HG02798 (cell line): ENCODE data around the gene BTNL8.
"Not testable (repeated sequence)": the region's sequence is repeated elsewhere in the genome, so short reads cannot be mapped to it uniquely, and the experiment has no call there.

Experiments used
- ATAC-seq: cut with Tn5 transposase; IDR thresholded peaks from one replicate; pipeline ENCODE4 v1.9.1; 2021; ENCODE audit warnings: mild to moderate bottlenecking; ENCODE audit not compliant: unreplicated experiment, poor library complexity

The BTNL8 gene

DNA sequence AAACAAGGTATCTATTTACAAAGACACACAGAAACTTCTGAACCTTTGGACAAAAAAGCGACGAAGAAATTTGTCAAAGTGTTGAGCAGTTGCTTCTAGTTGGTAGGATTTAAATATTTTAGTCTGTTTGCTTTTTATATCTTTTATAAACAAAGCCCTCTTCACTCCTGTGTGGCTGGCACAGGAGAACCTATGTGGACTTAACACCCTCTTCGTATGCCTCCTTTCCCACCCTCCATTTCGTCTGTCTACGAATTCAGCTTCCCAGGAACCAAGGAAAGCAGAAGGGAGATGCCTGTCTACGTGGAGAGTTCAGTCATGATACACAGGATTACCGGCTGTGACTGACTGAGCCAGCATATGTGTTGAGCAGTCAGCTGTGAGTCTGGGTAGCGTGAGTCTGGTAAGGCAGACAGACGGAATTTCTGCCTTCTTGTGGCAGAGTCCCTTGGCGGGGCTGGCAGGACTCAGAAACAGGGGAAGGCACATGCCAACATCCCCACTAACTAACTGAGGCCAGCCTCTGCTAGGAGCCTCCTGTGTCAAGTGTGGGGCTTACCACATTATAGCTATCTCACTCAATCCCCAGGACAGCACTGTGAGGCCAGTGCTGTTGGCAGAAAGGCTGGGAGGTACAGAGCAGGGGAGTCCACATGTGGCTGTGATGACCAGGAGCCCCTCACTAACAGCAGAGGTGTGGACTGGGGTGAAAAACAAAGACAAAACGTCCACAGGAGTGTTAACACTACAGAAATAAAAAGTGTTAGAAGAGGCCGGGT is 24.0 kb upstream of the BTNL8 start:
- ATAC-seq = no peak

- no peak for ATAC-seq
These were observed 23.0 kb upstream of the BTNL8 start for GRCh38 chr5:180875860-180876426.

- ATAC-seq = not testable (repeated sequence)
These were observed 13.0 kb upstream of the BTNL8 start for GRCh38 chr5:180885845-180886529.

DNA sequence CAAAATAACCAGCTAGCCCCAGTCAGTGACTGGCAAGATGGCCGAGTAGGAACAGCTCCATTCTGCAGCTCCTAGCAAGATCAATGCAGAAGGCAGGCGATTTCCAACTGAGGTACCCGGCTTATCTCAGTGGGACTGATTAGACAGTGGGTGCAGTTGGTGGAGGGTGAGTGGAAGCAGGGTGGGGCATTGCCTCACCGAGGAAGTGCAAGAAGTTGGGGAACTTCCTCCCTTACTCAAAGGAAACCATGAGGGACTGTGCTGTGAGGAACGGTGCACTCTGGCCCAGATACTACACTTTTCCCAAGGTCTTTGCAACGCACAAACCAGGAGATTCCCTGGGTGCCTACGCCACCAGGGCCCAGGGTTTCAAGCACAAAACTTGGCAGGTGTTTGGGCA is 9.6 kb upstream of the BTNL8 start:
- no peak for ATAC-seq

DNA sequence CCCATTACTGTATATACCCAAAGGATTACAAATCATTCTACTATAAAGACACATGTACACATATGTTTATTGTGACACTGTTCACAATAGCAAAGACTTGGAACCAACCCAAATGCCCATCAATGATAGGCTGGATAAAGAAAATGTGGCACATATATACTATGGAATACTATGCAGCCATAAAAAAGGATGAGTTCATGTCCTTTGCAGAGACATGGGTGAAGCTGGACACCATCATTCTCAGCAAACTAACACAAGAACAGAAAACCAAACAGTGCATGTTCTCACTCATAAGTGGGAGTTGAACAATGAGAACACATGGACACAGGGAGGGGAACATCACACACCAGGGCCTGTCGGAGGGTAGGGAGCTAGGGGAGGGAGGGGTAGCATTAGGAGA is 3.6 kb upstream of the BTNL8 start:
- ATAC-seq = not testable (repeated sequence)

DNA sequence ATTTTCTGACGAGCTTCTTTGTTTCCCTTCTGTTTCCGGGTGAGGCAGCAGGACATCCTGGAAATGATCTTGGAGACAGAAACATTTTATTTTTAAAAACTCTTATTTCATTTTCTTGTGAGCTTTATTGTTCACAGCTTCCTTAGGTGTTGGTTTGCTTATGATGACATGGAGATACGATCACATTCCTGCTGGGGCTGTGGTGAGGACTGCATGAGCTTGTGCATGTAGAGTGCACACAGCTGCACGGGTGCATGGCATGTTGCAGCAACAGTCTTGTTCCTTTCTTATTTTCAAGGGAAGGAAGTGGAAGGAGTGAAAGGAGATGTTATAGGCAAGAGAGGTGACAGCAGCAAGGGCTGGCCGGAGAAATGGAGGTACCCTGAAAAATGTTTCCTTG is 1.2 kb downstream of the BTNL8 start:
- no peak for ATAC-seq

DNA sequence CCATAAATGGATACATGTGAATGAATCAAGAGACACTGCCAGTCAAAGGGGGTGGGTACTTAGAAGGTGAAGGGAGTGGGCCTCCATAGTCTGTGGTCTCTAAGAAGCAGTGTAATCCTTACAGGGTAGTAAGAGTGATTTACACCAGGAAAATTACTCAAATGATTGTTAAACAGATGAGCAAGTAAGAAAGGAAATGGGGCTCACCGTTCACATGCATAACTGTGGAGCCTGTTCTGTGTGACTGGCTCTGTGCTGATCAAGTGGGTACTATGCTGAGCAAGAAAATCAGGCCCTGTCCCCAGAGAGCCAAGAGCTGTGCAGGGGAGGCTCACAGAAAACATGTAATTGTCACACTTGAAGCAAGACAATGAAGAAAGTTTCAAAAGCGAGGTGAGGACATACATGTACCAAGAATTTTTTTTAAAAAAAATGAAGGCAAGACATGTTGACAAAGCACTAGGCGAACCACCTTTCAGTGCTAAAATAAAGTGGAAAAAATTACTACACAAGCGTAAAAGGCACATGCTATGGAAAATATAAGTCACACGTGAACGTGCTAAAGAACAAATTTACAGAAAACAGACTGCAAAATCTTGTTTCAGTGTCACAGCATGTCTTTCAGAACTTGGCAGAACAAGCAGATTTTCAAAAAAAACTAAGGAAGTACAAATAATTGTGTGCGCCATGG is 2.5 kb downstream of the BTNL8 start:
- ATAC-seq = no peak

DNA sequence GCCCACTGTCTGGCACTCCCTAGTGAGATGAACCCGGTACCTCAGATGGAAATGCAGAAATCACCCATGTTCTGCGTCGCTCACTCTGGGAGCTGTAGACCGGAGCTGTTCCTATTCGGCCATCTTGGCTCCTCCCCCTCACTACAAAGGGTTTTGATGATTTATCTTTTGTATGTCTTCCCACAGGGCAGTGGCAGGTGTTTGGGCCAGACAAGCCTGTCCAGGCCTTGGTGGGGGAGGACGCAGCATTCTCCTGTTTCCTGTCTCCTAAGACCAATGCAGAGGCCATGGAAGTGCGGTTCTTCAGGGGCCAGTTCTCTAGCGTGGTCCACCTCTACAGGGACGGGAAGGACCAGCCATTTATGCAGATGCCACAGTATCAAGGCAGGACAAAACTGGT is 9.4 kb downstream of the BTNL8 start:
- ATAC-seq = no peak

GRCh38 chr5:180908998-180909731 is 10.2 kb downstream of the BTNL8 start:
- no peak for ATAC-seq

DNA sequence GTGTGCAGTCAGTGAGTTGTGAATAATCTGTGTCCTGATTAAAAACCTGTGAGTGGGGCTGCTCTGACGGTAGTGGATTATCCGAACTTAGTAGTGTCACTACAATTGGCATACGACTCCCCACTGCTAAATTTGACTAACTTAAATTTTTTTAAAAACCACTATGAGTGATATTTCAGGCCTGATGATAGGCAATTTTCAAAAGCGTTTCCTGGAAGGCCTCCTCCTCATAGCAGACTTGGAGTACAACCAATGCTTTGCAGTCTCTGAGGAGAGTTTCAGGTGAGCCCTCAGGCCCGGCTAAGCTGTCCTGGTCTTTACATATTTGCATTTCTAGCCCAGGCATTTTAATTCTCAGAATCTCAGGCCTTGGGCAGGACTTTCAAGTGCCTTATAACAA is 10.8 kb downstream of the BTNL8 start:
- ATAC-seq = no peak

DNA sequence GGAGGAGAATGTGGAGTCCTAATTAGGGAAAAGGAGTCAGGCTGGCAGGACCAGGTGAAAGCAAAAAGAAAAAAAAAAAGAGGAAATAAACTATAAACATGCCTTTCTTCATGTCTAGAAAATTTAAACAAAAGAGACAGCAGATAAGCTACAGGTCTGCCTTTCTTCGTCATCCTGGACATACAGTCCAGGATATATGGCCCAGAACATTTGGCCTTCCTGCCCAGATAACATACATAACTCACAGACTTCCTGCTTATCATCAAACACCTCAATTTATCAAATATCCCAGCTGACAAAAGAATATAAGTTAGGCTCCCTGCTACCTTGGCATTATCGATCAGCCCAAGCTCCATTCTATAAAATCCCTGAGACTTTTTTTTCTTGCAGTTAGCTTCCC is 11.2 kb downstream of the BTNL8 start:
- no peak for ATAC-seq

- no peak for ATAC-seq
These were observed 11.8 kb downstream of the BTNL8 start for GRCh38 chr5:180910735-180911134.

- no peak for ATAC-seq
These were observed 15.7 kb downstream of the BTNL8 start for GRCh38 chr5:180914646-180915045.

DNA sequence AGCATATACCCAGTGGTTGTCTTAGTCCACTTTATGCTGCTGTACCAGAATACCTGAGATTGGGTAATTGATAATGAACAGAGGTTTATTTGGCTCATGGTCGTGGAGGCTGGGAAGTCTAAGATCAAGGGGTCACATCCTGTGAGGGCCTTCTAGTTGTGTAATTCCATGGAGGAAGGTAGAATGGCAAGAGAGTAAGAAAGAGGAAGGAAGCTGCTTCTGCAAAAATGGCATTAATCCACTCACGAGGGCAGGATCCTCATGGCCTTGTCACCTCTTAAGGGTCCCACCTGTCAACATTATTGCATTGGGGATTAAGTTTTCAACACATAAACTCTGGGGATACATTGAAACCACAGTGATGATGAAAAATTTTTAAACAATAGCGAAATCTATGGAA is 17.0 kb downstream of the BTNL8 start:
- no peak for ATAC-seq

GRCh38 chr5:180918380-180918779 is 19.4 kb downstream of the BTNL8 start:
- no peak for ATAC-seq

DNA sequence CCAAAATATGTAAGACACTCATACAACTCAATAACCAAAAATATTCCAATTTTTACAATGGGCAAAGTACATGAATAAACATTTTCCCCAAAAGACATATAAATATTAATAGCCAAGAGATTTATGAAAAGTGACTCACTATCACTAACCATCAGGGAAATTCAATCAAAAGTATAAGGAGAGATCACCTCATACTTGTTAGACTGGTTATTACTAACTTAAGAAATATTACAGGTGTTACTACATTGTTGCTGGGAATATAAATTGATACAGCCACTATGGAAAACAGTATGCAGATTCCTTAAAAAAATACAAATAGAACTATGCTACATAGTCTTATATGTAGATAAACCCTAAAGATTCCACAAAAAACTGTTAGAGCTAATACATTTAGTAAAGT is 21.8 kb downstream of the BTNL8 start:
- ATAC-seq = no peak

GRCh38 chr5:180922932-180923331 is 24.0 kb downstream of the BTNL8 start:
- no peak for ATAC-seq

- no peak for ATAC-seq
These were observed 33.7 kb downstream of the BTNL8 start for GRCh38 chr5:180932660-180933059.

DNA sequence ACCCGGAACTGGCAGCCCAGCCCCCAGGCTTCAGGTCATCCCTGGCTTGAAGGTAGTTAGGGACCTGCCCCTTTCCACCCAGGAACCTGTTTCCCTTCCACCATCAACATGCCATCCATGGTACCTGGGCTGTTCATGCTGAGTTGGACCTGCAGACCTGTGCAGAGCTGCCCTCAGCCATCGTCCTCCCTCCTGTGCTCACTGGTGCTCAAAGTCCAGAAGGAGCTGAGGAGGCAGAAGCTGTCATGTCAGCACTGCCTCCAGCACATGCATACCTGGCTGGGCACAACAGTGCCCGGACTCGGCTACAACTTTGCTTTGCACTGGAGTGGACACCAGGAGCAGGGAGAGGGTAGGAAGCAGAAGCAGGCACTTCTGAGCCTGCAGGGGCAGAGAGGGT is 36.2 kb downstream of the BTNL8 start:
- ATAC-seq = no peak

DNA sequence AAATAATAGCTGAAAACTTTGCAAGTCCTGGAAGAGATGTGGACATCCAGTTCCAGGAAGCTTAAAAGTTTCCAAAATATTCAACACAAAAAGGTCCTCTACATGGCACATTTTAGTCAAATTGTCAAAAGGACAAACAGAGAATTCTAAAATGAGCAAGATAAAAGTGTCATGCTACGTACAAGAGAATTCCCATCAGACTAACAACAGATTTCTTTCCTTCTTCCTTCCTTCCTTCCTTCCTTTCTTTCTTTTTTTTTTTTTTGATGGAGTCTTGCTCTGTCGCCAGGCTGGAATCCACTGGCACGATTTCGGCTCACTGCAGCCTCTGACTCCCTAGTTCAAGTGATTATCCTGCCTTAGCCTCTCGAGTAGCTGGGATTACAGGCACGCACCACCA is 39.3 kb downstream of the BTNL8 start:
- ATAC-seq = no peak
